K562 treated with DMSO at 1 percent for 24 hours (cell line): ENCODE measurements around the gene RGS14. TPM values are rescaled to one million over a fixed set of nuclear protein-coding genes. Genes with fewer than 3 reads are reported as not detected.

Experiments used
- total RNA-seq: library from RNA; unstranded; fragments of 300-600 nt; gene quantifications from 2 replicates; pipeline ENCODE4 v1.2.3, GENCODE V29; 2022; ENCODE audit warnings: low read depth; ENCODE audit not compliant: insufficient read depth

RGS14 gene
- 81.9 and 107 TPM in 2 replicates for total RNA-seq

GRCh38 chr5:177357459-177358351, at the start of gene RGS14:
Gene RGS14 (plus strand): TSS chr5:177357924. CDS start chr5:177358025, 101 bp downstream.

GRCh38 chr5:177311723-177312648, 45.7 kb upstream of the RGS14 start, which contains the start of gene MXD3:
Gene MXD3 (minus strand): TSS chr5:177311898. CDS start chr5:177311830, 68 bp downstream.

GRCh38 chr5:177351392-177352329, 6.1 kb upstream of the RGS14 start, which contains the start of gene LMAN2:
Gene LMAN2 (minus strand): TSS chr5:177351668. CDS start chr5:177351647, 21 bp downstream.

GRCh38 chr5:177384134-177384533, 26.4 kb downstream of the RGS14 start, which contains the start of gene SLC34A1:
Gene SLC34A1 (plus strand): TSS chr5:177384434. CDS start chr5:177385742, 1,308 bp downstream.

GRCh38 chr5:177399997-177400868, 42.5 kb downstream of the RGS14 start, which contains the start of gene PFN3:
Gene PFN3 (minus strand): TSS chr5:177400661. CDS start chr5:177400576, 85 bp downstream.

GRCh38 chr5:177409043-177409801, 51.5 kb downstream of the RGS14 start, which contains the start of gene F12:
Gene F12 (minus strand): TSS chr5:177409564. CDS start chr5:177409527, 37 bp downstream.

Other genes starting within 250 kb of the RGS14 start
- 11.6 and 12.3 TPM in 2 replicates for gene NSD1, start 224.2 kb upstream of the RGS14 start, total RNA-seq
- gene RAB24, start 54.2 kb upstream of the RGS14 start, total RNA-seq, result 65.7 and 72.5 TPM in 2 replicates
- 251 and 270 TPM in 2 replicates for gene PRELID1, start 54.1 kb upstream of the RGS14 start, total RNA-seq
- 58.8 and 72.8 TPM in 2 replicates for gene MXD3, start 46.0 kb upstream of the RGS14 start, total RNA-seq
- 426 and 497 TPM in 2 replicates for gene LMAN2, start 6.3 kb upstream of the RGS14 start, total RNA-seq
- gene SLC34A1, start 26.5 kb downstream of the RGS14 start, total RNA-seq, result not detected in 2 replicates
- not detected in 2 replicates for gene PFN3, start 42.7 kb downstream of the RGS14 start, total RNA-seq
- 19.3 and 20.7 TPM in 2 replicates for gene F12, start 51.6 kb downstream of the RGS14 start, total RNA-seq
- gene GRK6, start 68.8 kb downstream of the RGS14 start, total RNA-seq, result 89.2 and 102 TPM in 2 replicates
- gene PRR7, start 88.9 kb downstream of the RGS14 start, total RNA-seq, result 5.4 and 7.9 TPM in 2 replicates
- gene DBN1, start 115.7 kb downstream of the RGS14 start, total RNA-seq, result 40.6 and 45.5 TPM in 2 replicates
- gene PDLIM7, start 139.7 kb downstream of the RGS14 start, total RNA-seq, result 153 and 165 TPM in 2 replicates
- 22.7 and 24.6 TPM in 2 replicates for gene DOK3, start 151.9 kb downstream of the RGS14 start, total RNA-seq
- gene DDX41, start 159.0 kb downstream of the RGS14 start, total RNA-seq, result 101 and 128 TPM in 2 replicates
- 29.7 and 41.0 TPM in 2 replicates for gene FAM193B, start 196.6 kb downstream of the RGS14 start, total RNA-seq
- 315 and 324 TPM in 2 replicates for gene TMED9, start 234.3 kb downstream of the RGS14 start, total RNA-seq
- gene B4GALT7, start 242.2 kb downstream of the RGS14 start, total RNA-seq, result 34.8 and 41.3 TPM in 2 replicates